Activated T-helper 2 cell treated with anti-CD3 and anti-CD28 coated beads, Interferon-gamma antibody, Interleukin-2, Interleukin-4, amounts not matched to agents 10 μg/mL and 5 μg/mL and 100 μg/mL, durations not matched to agents 14 hours and 24 hours and 36 hours (primary cell): ENCODE data around the gene PDCD4. TPM values are rescaled to one million over a fixed set of nuclear protein-coding genes. Genes with fewer than 3 reads are reported as not detected.

ENCODE experiments used
- DNase-seq: peaks from one replicate; pipeline ENCODE4 v3.0.0; 2021; ENCODE audit warnings: low spot score
- H3K27ac Mint-ChIP-seq: one replicate; pipeline ENCODE4 v1.8.0; 2021; ENCODE audit warnings: mixed read lengths
- H3K27me3 Mint-ChIP-seq: one replicate; pipeline ENCODE4 v1.8.0; 2021; ENCODE audit warnings: low read depth, mixed read lengths
- H3K36me3 Mint-ChIP-seq: one replicate; pipeline ENCODE4 v1.8.0; 2021; ENCODE audit warnings: low read depth, mixed read lengths
- H3K4me1 Mint-ChIP-seq: one replicate; pipeline ENCODE4 v1.8.0; 2021; ENCODE audit warnings: low read depth, mixed read lengths
- H3K4me3 Mint-ChIP-seq: one replicate; pipeline ENCODE4 v1.8.0; 2021; ENCODE audit warnings: low read depth, mild to moderate bottlenecking, moderate library complexity, mixed read lengths
- H3K9me3 Mint-ChIP-seq: one replicate; pipeline ENCODE4 v1.8.0; 2021; ENCODE audit warnings: mixed read lengths
- intact Hi-C: fragments of 100-400 bp; cut with micrococcal nuclease; formaldehyde crosslinking; loops from one replicate; pipeline ENCODE4 v1.15.1; 2023
- total RNA-seq: library from RNA; stranded (reverse); gene quantifications from 2 replicates; pipeline ENCODE4 v1.2.3, GENCODE V29; 2022

PDCD4 gene
- 60.4 and 67.7 TPM in 2 replicates for total RNA-seq

GRCh38 chr10:110871298-110872084 lies at the start of gene PDCD4:
Gene PDCD4 (plus strand): TSS chr10:110871928. CDS start chr10:110876028, 4,100 bp downstream.
- H3K9me3 Mint-ChIP-seq, result no peaks in the 10 kb centered on the region
- peak within 1 kb of the TSS; percentile 97 for H3K27ac Mint-ChIP-seq
- peaks cover 46% of the 10 kb centered on the region for H3K4me1 Mint-ChIP-seq
- H3K27me3 Mint-ChIP-seq, result no peaks in the 10 kb centered on the region
- intact Hi-C loops, result loop anchor here (1.0 to 10.0 kb wide), 8 partner anchors 15 to 804 kb away; partner anchors contain the start of genes BBIP1, SHOC2 and SMNDC1
- H3K4me3 Mint-ChIP-seq, result peak within 1 kb of the TSS; percentile 91
- peak; percentile 94 for DNase-seq
- H3K36me3 Mint-ChIP-seq, result peaks cover 12% of the 10 kb centered on the region

- Mint-ChIP-seq H3K27ac (no peak overlapping the region), H3K9me3 (no peaks in the 10 kb centered on the region), H3K4me1 (peaks cover 11% of the 10 kb centered on the region), H3K36me3 (no peaks in the 10 kb centered on the region), H3K27me3 (peaks cover 17% of the 10 kb centered on the region), H3K4me3 (no peak overlapping the region)
- no peak for DNase-seq
- intact Hi-C loops, result no loop called here
Observed at GRCh38 chr10:110822035-110822711, 49.6 kb upstream of the PDCD4 start.

- H3K4me1 Mint-ChIP-seq, result peaks cover 7% of the 10 kb centered on the region
- no peaks in the 10 kb centered on the region for H3K36me3 Mint-ChIP-seq
- H3K27me3 Mint-ChIP-seq, result peaks cover 19% of the 10 kb centered on the region
- H3K9me3 Mint-ChIP-seq, result no peaks in the 10 kb centered on the region
- no peak for DNase-seq
- H3K4me3 Mint-ChIP-seq, result no peak overlapping the region
- intact Hi-C loops, result no loop called here
- H3K27ac Mint-ChIP-seq, result no peak overlapping the region
Observed at GRCh38 chr10:110822712-110823311, 48.9 kb upstream of the PDCD4 start.

- no peaks in the 10 kb centered on the region for H3K36me3 Mint-ChIP-seq
- no peak for DNase-seq
- H3K4me1 Mint-ChIP-seq, result peaks cover 7% of the 10 kb centered on the region
- H3K4me3 Mint-ChIP-seq, result no peak overlapping the region
- no peaks in the 10 kb centered on the region for H3K9me3 Mint-ChIP-seq
- intact Hi-C loops, result no loop called here
- no peak overlapping the region for H3K27ac Mint-ChIP-seq
- H3K27me3 Mint-ChIP-seq, result peaks cover 21% of the 10 kb centered on the region
Observed at GRCh38 chr10:110824152-110824441, 47.6 kb upstream of the PDCD4 start.

GRCh38 chr10:110824660-110825059 lies 47.1 kb upstream of the PDCD4 start:
- no peak overlapping the region for H3K4me3 Mint-ChIP-seq
- DNase-seq, result no peak
- peaks cover 21% of the 10 kb centered on the region for H3K27me3 Mint-ChIP-seq
- intact Hi-C loops, result no loop called here
- no peaks in the 10 kb centered on the region for H3K9me3 Mint-ChIP-seq
- no peak overlapping the region for H3K27ac Mint-ChIP-seq
- no peaks in the 10 kb centered on the region for H3K36me3 Mint-ChIP-seq
- H3K4me1 Mint-ChIP-seq, result peaks cover 7% of the 10 kb centered on the region

GRCh38 chr10:110825508-110825907 lies 46.2 kb upstream of the PDCD4 start:
- Mint-ChIP-seq H3K36me3 (no peaks in the 10 kb centered on the region), H3K9me3 (no peaks in the 10 kb centered on the region), H3K27me3 (peaks cover 21% of the 10 kb centered on the region), H3K4me3 (no peak overlapping the region), H3K4me1 (peaks cover 7% of the 10 kb centered on the region), H3K27ac (no peak overlapping the region)
- intact Hi-C loops, result no loop called here
- DNase-seq, result no peak

- Mint-ChIP-seq H3K27ac (no peak overlapping the region), H3K27me3 (peaks cover 21% of the 10 kb centered on the region), H3K4me3 (no peak overlapping the region), H3K4me1 (no peaks in the 10 kb centered on the region), H3K9me3 (no peaks in the 10 kb centered on the region), H3K36me3 (no peaks in the 10 kb centered on the region)
- intact Hi-C loops, result no loop called here
- DNase-seq, result no peak
Observed at GRCh38 chr10:110827410-110827809, 44.3 kb upstream of the PDCD4 start.

- no peak overlapping the region for H3K27ac Mint-ChIP-seq
- H3K9me3 Mint-ChIP-seq, result no peaks in the 10 kb centered on the region
- H3K4me3 Mint-ChIP-seq, result no peak overlapping the region
- H3K4me1 Mint-ChIP-seq, result no peaks in the 10 kb centered on the region
- peaks cover 21% of the 10 kb centered on the region for H3K27me3 Mint-ChIP-seq
- H3K36me3 Mint-ChIP-seq, result no peaks in the 10 kb centered on the region
- no peak for DNase-seq
- intact Hi-C loops, result no loop called here
Observed at GRCh38 chr10:110827875-110828274, 43.9 kb upstream of the PDCD4 start.

GRCh38 chr10:110828525-110828924 lies 43.2 kb upstream of the PDCD4 start:
- intact Hi-C loops, result no loop called here
- H3K27ac Mint-ChIP-seq, result no peak overlapping the region
- H3K27me3 Mint-ChIP-seq, result peaks cover 21% of the 10 kb centered on the region
- H3K4me1 Mint-ChIP-seq, result no peaks in the 10 kb centered on the region
- H3K4me3 Mint-ChIP-seq, result no peak overlapping the region
- no peaks in the 10 kb centered on the region for H3K9me3 Mint-ChIP-seq
- H3K36me3 Mint-ChIP-seq, result no peaks in the 10 kb centered on the region
- DNase-seq, result no peak

GRCh38 chr10:110829721-110830410 lies 41.9 kb upstream of the PDCD4 start:
- no peak overlapping the region for H3K27ac Mint-ChIP-seq
- no peak for DNase-seq
- no peak overlapping the region for H3K4me3 Mint-ChIP-seq
- H3K4me1 Mint-ChIP-seq, result peaks cover 5% of the 10 kb centered on the region
- H3K27me3 Mint-ChIP-seq, result peaks cover 16% of the 10 kb centered on the region
- no peaks in the 10 kb centered on the region for H3K36me3 Mint-ChIP-seq
- H3K9me3 Mint-ChIP-seq, result no peaks in the 10 kb centered on the region
- intact Hi-C loops, result no loop called here

- Mint-ChIP-seq H3K27me3 (no peaks in the 10 kb centered on the region), H3K4me3 (no peak overlapping the region), H3K36me3 (no peaks in the 10 kb centered on the region), H3K27ac (no peak overlapping the region), H3K9me3 (no peaks in the 10 kb centered on the region), H3K4me1 (peaks cover 9% of the 10 kb centered on the region)
- intact Hi-C loops, result no loop called here
- DNase-seq, result no peak
Observed at GRCh38 chr10:110833234-110833940, 38.3 kb upstream of the PDCD4 start.

GRCh38 chr10:110833941-110834628 lies 37.6 kb upstream of the PDCD4 start:
- Mint-ChIP-seq H3K4me3 (no peak overlapping the region), H3K9me3 (no peaks in the 10 kb centered on the region), H3K4me1 (peaks cover 9% of the 10 kb centered on the region), H3K27me3 (no peaks in the 10 kb centered on the region), H3K27ac (peak overlapping the region; percentile 57), H3K36me3 (no peaks in the 10 kb centered on the region)
- DNase-seq, result no peak
- intact Hi-C loops, result no loop called here
